Measurements from ENCODE around the gene LNP1. TPM values are rescaled to one million over a fixed set of nuclear protein-coding genes. Genes with fewer than 3 reads are reported as not detected.

Gene LNP1
- total RNA-seq, 4 donors from 2014 or later, result 0.95 to 8.3 (median 1.1) TPM

DNA sequence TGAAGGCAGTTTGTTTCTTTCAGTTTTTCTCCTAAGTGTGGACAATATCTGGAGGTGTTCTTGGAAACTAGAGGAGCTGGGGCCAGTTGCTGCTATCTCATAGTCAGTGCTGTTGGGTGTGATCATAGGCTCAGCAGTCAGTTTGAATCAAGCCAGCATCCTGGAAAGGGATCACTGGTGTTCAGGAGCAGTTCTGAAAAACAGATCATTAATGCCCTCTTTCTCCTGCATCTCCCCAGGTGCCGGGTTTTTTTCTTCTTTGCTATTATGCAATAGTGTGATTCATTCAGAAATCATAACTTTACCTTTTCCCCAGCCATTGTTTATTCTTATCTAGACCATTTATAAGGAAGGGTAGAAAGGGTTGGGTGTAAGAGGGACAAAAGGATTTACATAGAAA, 24.0 kb downstream of the LNP1 start:
- Histone ChIP-seq H3K4me1 (no peaks in the 10 kb centered on the region), H3K27ac (no peak overlapping the region), H3K9me3 (no peaks in the 10 kb centered on the region), H3K4me3 (no peak overlapping the region), H3K36me3 (no peaks in the 10 kb centered on the region), H3K27me3 (no peaks in the 10 kb centered on the region)
- no peak for DNase-seq
- no peak for TF ChIP-seq POLR2A (IDR thresholded peaks at IDR 0.05)
- TF ChIP-seq, protein P1, sequence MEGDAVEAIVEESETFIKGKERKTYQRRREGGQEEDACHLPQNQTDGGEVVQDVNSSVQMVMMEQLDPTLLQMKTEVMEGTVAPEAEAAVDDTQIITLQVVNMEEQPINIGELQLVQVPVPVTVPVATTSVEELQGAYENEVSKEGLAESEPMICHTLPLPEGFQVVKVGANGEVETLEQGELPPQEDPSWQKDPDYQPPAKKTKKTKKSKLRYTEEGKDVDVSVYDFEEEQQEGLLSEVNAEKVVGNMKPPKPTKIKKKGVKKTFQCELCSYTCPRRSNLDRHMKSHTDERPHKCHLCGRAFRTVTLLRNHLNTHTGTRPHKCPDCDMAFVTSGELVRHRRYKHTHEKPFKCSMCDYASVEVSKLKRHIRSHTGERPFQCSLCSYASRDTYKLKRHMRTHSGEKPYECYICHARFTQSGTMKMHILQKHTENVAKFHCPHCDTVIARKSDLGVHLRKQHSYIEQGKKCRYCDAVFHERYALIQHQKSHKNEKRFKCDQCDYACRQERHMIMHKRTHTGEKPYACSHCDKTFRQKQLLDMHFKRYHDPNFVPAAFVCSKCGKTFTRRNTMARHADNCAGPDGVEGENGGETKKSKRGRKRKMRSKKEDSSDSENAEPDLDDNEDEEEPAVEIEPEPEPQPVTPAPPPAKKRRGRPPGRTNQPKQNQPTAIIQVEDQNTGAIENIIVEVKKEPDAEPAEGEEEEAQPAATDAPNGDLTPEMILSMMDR (IDR thresholded peaks at IDR 0.05), result no peak

DNA sequence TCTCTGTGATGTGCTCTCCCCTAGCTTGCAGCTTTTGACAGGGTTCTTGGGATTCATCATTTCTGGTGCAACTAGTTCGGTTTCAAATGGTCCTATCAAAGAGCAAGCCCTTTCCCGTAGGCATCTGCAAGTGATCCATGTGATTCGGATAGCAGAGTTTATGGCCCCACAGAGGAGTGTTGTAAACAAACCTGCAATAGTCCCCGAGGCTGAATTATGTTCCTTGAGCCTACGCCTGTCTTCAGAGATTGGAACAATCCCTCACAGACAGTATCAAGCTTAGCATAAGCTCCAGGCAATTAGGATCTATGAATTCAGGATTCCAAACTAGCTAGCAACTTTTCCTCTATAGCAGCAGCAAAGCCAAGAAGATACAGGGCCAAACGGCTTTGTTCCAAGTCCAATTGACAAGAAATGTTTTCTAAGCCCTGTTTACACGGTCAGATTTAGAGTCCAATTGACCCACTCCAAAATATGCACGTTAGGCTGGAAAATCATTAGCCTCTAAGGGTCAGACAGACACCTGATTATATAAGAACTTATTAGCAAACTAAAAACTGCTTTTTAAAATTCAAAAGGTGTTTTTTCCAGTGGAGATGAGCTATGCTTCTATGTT, 24.8 kb downstream of the LNP1 start:
- DNase-seq, result no peak
- Histone ChIP-seq H3K36me3 (no peaks in the 10 kb centered on the region), H3K27ac (no peak overlapping the region), H3K27me3 (no peaks in the 10 kb centered on the region), H3K4me1 (no peaks in the 10 kb centered on the region), H3K4me3 (no peak overlapping the region), H3K9me3 (no peaks in the 10 kb centered on the region)
- TF ChIP-seq POLR2A (IDR thresholded peaks at IDR 0.05), result no peak
- TF ChIP-seq, protein P1 (IDR thresholded peaks at IDR 0.05), result peak in 2 of 6 experiments; percentile 10 to 26

DNA sequence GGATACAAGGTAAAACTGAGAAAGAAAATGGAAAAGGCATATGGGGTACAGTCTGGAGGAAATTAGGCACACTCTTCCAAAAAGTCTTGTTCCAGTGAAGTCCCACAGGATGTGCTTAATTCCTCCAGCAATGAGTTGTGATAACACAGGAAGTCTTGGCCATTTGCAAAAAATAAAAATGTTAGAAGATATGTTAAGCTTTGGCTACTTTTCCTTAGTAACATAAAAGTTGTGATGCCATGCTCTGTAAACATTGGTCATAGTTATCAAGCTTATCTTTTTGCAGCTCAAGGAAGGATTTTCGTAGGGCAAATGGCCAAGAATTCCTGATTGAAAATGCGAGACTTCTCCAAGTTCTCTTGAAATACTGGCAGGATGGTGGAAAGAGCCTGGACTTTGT, 26.4 kb downstream of the LNP1 start:
- Histone ChIP-seq H3K27me3 (no peaks in the 10 kb centered on the region), H3K27ac (no peak overlapping the region), H3K36me3 (no peaks in the 10 kb centered on the region), H3K4me3 (no peak overlapping the region), H3K4me1 (no peaks in the 10 kb centered on the region), H3K9me3 (no peaks in the 10 kb centered on the region)
- DNase-seq, result no peak
- TF ChIP-seq, protein P1 (IDR thresholded peaks at IDR 0.05), result no peak
- TF ChIP-seq POLR2A (IDR thresholded peaks at IDR 0.05), result no peak

DNA sequence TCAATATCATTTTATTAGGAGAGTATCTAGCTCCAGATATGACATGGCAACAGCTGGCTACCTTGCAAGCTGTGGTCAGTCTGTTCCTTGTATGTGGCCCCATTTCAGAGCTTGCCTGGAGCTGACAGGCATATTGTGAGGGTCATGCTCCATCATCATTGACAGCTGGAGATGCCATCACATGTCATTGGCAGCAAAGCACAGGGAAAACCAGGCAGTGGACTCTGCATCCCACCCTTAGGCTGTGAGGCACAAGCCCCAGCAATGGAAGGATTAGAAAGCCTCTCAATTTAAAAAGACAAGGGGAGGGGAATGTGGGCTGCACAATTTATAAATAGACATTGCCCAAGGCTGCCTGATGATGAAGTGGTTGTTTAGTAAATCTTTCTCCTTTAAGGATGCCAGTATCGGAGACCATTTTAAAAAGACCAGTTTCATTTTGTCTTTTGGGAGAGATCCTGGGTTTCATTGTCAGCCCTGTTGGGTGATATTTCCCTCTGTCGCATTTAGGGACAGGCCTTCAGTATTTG, 27.9 kb downstream of the LNP1 start:
- H3K4me1 ChIP-seq, result no peaks in the 10 kb centered on the region
- no peak overlapping the region for H3K27ac ChIP-seq
- no peaks in the 10 kb centered on the region for H3K9me3 ChIP-seq
- no peaks in the 10 kb centered on the region for H3K36me3 ChIP-seq
- no peaks in the 10 kb centered on the region for H3K27me3 ChIP-seq
- no peak for DNase-seq
- H3K4me3 ChIP-seq, result no peak overlapping the region
- TF ChIP-seq POLR2A (IDR thresholded peaks at IDR 0.05), result no peak
- TF ChIP-seq, protein P1 (IDR thresholded peaks at IDR 0.05), result no peak

DNA sequence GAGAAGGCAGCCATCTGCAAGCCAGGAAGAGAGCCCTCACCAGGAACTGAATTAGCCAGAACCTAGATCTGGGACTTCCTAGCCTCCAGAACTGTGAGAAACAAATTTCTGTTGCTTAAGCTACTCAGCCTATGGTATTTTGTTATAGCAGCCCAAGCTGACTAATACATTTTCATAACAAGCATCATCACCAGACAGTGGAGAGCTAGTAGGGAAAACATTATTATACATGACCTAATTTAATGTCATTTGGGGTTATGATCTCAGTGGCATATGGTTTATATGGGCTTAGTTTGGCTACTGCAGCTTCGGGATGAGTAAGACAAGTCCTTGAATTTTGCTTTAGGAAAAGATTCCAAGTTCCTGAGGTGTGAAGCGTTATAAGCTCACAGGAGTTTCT, 35.6 kb downstream of the LNP1 start:
- no peaks in the 10 kb centered on the region for H3K27me3 ChIP-seq
- no peak for TF ChIP-seq POLR2A (IDR thresholded peaks at IDR 0.05)
- no peaks in the 10 kb centered on the region for H3K36me3 ChIP-seq
- H3K9me3 ChIP-seq, result no peaks in the 10 kb centered on the region
- H3K4me1 ChIP-seq, result no peaks in the 10 kb centered on the region
- no peak overlapping the region for H3K4me3 ChIP-seq
- DNase-seq, result no peak
- H3K27ac ChIP-seq, result no peak overlapping the region

DNA sequence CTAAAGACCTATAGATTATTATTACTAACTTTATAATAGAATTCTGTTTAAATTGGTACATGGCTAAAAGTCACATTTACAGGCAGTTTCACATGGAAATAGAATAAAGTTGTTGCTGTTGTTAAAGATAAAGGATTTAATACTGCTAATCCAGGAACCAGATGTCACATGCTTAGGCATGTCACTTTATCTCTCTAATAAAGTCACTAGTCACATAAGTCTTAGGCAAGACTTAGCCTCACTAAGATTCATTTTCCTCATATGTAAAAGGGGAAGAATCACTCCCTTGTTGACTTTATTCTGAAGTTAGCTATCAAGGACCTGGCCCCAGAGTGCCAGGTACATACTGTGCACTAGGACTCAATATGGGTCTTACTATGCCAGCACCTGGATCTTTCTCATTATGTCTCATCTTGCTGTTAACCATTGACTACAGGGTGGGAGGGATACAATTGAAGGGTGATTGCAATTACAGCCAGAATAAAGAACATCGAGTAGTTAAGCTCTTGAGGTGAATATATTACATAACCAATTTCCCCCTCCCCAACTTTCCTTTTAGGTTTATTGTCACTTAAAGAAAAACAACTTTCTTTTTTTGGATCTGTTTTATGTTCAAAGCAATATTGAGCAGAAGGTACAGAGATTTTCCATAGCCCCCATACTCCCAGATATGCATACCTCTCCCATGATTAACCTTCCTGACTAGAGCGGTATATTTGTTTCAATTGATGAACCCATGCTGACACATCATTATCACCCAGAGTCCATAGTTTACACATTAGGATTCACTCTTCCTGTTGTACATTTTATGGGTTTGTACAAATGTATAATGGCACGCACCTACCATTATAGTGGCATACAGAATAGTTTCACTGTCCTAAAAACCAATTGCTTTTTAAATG, 36.6 kb downstream of the LNP1 start:
- no peak for DNase-seq
- no peaks in the 10 kb centered on the region for H3K27me3 ChIP-seq
- H3K27ac ChIP-seq, result no peak overlapping the region
- no peak for TF ChIP-seq POLR2A (IDR thresholded peaks at IDR 0.05)
- TF ChIP-seq, protein P1 (IDR thresholded peaks at IDR 0.05), result no peak
- no peaks in the 10 kb centered on the region for H3K9me3 ChIP-seq
- H3K36me3 ChIP-seq, result no peaks in the 10 kb centered on the region
- no peaks in the 10 kb centered on the region for H3K4me1 ChIP-seq
- no peak overlapping the region for H3K4me3 ChIP-seq

Data from Peyer's patch (tissue), 4 donors.